Omental fat pad (tissue), 4 donors: ENCODE measurements around the gene IPO5. TPM values are rescaled to one million over a fixed set of nuclear protein-coding genes. Genes with fewer than 3 reads are reported as not detected.
A peak's percentile ranks its signal among the peaks of the same experiment; 100 is the strongest.

Experiments used
- ATAC-seq: fragments of 150-250 bp; one replicate; pipeline ENCODE4 v1.9.1; 2016; ENCODE audit warnings: mild to moderate bottlenecking, moderate library complexity; ENCODE audit not compliant: low FRiP score
- DNase-seq: peaks from one replicate; pipeline ENCODE4 v3.0.0-alpha.2; 2019; ENCODE audit warnings: low spot score
- total RNA-seq, 4 donors: library from RNA; depleted of rRNA; stranded (reverse); fragments of >200 nt; gene quantifications; one replicate each; pipeline ENCODE4 v1.1.0, GENCODE V29; 2016
- TF ChIP-seq, protein P1 (sequence below), 3 donors: fragments of 450-650 bp; IDR thresholded peaks; one replicate each; pipeline ENCODE4 v1.5.1; 2016 to 2017; ENCODE audit warnings: antibody characterized with exemption in 3 of 3, mild to moderate bottlenecking in 3 of 3, moderate library complexity in 2 of 3

The IPO5 gene
- total RNA-seq, 4 donors from 2014 or later, result 106 to 170 (median 132) TPM

DNA sequence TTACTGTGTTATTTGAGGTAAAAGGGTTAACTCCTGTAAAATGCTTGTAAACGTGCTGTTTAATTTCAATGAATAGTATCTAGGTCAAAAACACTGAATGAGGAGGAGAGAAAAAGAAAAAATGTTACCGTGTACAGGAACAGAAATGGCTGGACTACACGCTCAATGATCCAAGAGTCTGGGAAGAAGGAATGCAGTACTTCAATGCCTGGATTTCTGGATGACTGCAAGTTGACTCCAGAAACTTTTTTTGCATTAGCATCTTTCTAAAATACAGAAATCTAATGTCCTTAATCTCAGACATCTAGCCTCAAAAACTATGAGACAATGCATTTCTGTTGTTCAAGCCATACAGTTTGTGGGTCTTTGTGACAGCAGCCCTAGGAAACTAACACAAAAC lies 17.4 kb upstream of the IPO5 start:
- ATAC-seq (no peak), DNase-seq (no peak)
- TF ChIP-seq, protein P1, sequence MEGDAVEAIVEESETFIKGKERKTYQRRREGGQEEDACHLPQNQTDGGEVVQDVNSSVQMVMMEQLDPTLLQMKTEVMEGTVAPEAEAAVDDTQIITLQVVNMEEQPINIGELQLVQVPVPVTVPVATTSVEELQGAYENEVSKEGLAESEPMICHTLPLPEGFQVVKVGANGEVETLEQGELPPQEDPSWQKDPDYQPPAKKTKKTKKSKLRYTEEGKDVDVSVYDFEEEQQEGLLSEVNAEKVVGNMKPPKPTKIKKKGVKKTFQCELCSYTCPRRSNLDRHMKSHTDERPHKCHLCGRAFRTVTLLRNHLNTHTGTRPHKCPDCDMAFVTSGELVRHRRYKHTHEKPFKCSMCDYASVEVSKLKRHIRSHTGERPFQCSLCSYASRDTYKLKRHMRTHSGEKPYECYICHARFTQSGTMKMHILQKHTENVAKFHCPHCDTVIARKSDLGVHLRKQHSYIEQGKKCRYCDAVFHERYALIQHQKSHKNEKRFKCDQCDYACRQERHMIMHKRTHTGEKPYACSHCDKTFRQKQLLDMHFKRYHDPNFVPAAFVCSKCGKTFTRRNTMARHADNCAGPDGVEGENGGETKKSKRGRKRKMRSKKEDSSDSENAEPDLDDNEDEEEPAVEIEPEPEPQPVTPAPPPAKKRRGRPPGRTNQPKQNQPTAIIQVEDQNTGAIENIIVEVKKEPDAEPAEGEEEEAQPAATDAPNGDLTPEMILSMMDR (IDR thresholded peaks at IDR 0.05), result no peak

DNA sequence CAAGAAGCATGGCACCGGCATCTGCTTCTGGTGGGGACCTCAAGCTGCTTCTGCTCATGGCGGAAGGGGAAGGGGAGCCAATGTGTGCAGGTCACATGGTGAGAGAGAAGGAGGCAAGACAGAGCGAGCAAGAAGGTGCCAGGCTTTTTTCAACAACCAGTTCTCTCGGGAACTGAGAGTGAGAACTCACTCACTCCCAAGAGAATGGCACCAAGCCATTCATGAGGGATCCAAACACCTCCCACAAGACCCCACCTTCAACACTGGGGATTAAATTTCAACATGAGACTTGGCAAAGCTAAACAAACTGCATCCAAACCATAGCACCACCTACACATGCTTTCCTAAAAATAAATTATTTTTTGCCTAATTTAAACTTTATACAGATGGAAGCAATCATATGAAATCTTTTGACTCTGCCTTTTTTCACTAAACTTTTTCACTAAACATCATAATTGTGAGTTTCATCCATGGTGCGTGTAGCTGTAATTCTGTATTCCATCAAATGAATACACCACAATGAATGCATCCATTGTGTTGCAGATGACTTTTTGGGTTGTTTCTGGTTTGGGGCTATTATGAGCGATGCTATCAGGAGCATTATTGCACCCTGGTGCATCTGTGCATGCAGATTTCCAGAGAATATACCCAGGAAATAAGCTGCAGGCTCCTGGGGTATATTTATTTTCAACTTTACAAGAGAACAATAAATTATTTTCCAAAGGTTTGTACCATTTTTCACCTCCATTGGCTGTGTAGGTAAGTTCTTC lies 14.6 kb upstream of the IPO5 start:
- TF ChIP-seq, protein P1 (IDR thresholded peaks at IDR 0.05), result no peak
- DNase-seq, result no peak
- no peak for ATAC-seq

DNA sequence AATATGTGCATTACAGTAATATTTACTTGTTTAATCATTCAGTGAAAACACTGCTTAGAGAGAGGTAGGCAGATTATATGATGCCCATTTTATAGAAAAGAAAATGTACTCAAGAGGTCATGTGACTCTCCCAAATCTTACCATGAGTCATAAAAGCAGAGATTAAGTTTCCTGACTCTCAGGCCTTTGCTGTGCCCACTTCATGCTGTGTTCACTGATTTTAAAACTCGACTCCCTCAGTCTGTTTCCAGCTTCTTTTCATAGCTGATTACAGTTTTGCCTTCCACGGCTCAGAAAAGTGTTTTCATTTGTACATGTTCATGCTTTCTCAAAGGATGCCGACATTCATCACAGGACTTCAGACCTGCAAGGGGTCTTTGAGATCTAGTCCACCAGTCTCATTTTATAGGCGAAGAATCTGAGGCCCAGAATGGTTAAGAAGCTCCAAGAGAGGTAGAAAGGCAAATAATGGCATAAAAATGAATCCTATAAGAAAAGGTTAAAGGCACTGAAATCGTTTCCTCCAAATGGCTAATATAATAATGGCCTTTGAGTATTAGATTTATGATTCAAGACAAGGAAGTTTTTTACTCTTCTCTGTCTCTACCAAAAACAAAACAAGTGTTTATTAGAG lies 9.0 kb upstream of the IPO5 start:
- TF ChIP-seq, protein P1 (IDR thresholded peaks at IDR 0.05), result no peak
- no peak for ATAC-seq
- no peak for DNase-seq

DNA sequence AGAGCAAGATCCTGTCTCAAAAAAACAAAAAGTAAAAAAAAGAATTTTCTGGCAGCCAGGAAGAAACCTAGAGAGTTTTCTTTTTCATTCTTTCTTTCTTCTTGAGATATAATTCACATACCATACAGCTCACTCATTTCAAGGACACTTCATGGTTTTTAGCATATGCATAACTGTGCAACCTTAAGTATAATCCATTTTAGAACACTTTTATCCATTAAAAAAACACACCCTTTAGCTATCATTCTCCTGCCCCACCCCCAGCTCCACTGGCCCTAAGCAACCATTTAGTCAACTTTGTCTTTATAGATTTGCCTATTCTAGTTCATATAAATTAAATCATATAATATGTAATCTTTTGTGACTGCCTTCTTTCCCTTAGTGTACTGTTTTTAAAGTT lies 8.1 kb upstream of the IPO5 start:
- no peak for DNase-seq
- TF ChIP-seq, protein P1 (IDR thresholded peaks at IDR 0.05), result no peak
- ATAC-seq, result no peak

DNA sequence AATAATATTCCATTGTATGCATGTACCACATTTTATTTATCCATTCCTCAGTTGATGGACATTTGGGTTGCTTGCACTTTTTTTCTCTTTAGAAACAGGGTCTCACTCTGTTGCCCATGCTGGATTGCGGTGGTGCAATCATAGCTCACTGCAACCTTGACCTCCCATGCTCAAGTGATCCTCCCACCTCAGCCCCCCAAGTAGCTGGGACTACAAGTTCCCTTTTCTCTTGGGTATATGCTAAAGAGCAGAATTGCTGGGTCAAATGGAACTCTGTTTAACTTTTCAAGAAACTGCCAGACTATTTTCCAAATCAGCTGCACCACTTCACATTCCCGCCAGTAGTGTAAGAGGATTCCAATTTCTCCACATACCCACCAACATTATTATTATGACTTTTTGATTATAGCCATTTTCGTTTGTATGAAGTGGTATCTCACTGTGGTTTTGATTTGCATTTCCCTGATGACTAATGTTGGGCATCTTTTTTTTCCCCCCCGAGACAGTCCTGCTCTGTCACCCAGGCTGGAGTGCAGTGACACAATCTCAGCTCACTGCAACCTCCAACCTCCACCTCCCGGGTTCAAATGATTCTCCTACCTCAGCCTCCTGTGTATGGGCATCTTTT lies 7.6 kb upstream of the IPO5 start:
- no peak for DNase-seq
- TF ChIP-seq, protein P1 (IDR thresholded peaks at IDR 0.05), result no peak
- ATAC-seq, result no peak

DNA sequence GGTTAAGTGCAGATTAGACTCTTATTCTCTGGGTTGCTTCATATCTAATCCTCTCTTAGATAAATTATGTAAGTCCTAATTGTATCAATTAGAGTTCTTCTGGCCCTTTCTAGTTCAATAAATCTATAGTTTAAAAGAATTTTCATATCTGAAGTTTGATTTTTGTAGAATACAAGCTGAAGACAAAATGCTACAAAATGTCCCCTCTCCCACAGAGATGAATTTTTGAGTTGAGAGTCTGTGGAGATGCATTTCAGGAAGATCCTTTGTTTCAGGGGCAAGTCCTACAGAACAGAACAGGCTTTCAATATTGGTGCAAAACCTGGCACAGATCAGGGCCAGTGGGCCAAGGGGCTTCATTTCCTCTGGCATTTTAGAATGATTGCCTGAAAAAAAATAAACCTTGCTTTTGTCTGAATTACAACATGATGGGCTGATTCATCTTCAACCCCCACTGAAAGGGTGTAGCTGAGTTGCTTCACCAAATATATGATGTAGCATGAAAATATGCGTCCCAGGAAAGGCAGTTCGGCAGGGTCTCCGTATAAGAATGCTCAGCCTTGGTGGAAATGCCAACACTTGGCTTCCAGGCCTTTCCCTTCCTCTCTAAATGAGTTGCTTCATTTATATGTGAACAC lies 6.4 kb upstream of the IPO5 start:
- DNase-seq (no peak), ATAC-seq (peak; percentile 93)
- TF ChIP-seq, protein P1 (IDR thresholded peaks at IDR 0.05), result no peak
